Measurements from ENCODE around the gene ADAMTS2.
"Not testable (repeated sequence)": the region's sequence is repeated elsewhere in the genome, so short reads cannot be mapped to it uniquely, and the experiment has no call there.

The ADAMTS2 gene

DNA sequence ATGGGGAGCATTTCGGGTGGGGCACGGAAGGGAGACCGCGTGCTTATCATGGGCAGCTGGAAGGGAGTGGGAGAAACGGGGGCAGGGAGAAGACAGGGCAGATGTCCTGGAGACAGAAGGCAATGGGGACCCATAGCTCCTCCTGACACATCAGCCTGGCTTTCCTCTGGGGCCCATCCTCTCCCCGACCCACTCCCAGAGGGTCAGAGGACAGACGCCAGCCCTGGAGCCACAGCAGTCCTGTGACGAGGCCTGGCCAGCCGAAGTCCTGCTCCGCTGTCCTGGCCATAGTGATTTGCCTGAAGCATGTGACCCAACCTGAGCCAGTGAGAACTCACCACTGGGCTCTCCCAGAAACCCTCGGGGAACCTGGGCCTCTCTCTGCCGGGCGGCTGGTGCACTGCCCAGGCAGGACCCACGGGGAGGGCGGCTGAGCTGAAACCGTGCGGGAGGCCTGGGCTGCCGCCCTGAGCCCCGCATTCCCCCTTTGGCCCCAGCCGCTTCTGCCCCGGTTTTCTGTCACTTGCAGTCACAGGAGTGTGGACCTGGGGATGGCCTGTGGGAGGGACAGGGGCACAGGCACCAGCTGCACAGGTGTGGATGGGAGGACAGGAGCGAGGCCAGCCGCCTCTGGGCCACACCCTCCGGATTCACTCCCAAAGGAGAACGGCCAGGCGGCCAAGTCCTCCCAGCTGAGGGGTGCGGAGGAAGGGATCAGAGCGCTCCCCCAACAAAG is 19.8 kb downstream of the ADAMTS2 start:
- no peak for DNase-seq (ENCODE audit: low read depth in 2 of 2)

DNA sequence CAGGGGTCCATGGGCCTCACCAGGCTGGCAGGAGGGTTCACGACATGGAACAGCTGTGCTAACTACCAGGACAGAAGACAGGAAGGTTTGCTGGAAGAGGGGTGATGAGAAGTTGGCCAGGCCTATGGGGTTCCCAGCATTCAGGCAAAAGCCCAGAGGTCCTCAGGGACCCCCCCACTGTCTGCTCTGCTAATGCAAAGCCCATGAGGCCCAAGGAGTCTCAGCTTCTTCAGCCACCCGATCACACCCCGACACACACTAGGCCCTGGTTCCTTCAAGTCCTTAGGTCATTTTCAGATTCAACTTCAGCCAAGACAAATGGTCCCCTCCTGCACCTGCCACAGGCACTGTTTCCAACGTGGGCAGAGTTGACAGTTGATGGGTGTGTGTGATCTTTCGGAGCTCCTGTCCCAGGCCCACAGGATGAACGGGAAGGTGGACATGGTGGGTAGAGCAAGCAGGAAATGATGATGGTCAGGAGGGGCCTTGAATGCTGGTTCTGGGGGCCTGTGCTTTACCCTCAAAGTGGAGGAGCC is 20.4 kb downstream of the ADAMTS2 start:
- no peak for DNase-seq (ENCODE audit: low read depth in 2 of 2)

DNA sequence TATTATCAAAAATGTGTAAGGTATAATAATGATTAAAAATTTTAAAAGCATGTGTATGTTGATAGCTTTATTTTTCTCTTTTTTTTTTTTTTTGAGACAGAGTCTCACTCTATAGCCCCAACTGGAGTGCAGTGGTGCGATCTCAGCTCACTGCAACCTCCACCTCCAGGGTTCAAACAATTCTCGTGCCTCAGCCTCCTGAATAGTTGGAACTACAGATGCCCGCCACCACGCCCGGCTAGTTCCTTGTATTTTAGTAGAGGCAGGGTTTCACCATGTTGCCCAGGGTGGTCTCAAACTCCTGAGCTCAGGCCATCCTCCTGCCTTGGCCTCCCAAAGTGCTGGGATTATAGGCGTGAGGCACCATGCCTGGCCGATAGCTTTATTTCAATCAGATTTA is 20.9 kb downstream of the ADAMTS2 start:
- DNase-seq (ENCODE audit: low read depth in 2 of 2), result not testable (repeated sequence)

DNA sequence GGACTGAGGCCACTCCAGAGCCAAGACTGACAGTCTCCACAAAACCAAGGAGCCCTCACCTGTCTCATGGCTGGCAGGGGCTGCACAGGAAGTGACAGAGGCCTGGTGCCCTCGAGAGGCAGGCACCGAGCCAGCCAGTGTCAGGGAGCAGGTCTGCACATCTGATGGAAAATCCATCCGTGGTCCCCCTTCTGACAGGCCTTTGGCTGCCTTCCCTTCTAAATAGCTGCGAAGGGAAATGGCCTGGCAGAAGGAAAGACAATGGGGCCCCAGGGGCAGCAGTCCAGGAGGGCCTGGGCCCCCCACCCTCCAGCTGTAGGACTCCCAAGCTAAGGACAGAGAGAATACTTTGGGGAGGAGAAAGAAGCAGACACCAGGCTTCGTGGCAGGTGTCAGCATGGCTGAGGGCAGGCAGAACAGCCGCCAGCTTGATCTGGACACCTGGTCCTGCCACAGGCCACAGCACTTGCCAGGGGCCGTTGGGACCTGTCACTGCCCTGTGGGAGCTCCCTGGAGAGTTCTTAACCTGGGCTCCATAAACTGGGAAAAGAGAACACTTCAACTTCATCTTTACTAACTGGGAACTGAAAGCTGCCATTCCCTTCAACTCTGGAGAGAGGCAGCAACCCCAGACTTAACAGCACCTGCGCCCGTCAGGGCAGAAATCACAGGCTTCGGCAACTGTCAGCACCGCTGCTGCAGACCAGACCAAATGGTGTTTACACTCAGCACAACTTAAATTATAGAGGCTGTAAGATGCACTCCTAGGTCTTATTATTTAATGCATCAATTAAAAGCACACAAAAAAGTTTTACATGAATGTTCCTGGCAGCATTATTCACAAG is 22.0 kb downstream of the ADAMTS2 start:
- no peak for DNase-seq (ENCODE audit: low read depth in 2 of 2)

DNA sequence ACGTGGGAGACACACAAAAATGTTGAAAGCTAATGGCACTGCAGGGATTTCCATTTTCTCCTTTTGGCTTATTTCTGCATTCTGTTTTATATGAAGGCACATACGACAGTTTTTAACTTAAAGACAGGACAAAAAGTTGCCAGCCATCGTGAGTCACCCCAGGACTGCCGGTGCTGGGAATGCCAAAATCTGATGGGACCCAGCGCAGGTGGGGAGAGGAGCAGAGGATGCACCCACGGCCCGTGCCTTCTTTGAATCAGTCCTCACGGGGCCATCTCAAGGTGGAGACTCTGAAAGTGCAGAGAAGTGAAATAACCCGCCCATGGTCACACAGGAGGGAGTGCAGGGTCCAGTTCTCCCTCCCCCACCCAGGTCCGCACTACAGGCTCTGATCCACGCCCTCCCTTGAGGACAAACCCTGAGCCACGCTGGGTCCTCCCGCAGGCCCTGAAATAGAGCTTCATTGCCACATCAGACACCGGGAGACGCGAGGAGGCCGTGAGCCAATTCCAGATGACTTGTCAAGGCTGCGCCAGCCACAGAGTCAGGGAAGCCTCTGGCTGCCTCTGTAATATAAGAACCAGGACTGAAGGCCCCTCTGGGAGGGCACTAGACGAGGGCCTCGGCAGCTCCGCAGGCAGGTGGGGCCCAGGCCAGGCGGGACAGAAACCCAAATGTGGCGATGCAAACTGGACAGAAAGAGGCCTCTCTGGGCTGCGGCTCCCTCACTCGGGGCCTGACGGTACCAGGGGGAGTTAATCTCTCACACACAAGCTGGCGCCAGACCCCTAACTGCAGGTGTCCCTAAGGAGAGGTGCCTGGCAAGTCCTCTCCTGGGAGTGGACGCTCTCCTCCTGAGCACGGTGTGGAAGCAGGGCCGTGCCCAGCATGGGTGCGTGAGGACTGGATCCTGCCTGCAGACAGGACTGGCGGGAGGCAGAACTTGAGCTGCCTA is 22.9 kb downstream of the ADAMTS2 start:
- no peak for DNase-seq (ENCODE audit: low read depth in 2 of 2)

DNA sequence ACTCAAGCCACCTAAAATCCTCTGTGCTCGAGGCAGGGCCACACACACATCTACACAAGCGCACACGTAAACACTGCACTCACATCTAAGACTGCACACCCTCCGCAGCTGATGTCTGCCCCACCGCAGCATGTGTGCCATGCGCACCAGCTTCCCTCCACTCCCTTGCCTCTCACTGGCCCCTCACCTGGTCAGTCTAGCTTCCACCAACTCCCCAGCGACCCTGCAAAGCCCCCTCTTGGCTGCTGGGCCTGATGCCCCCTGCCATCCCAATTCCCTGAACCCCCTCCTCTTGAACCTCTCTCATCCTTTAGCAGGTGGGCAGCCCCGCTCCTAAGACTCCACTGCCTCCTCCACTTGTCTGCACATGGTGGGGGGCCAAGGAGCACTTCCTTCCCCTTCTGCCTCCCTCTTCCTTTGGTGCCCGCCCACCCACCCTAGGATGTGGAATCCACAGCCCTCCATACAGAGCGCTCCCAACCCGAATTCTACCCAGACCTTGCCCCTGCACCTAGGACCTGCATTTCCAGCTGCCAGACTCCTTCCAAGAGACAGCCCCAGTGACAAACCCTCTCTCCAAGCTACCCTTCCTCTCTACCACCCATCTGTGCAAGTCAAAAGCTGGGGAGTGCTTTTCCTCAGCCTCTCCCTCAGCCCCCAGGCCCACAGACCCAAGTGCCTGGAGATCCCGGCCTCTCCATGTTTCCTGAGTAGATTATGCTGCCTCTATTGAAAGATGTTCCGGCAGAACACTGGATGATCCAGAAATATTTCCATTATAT is 23.9 kb downstream of the ADAMTS2 start:
- no peak for DNase-seq (ENCODE audit: low read depth in 2 of 2)

DNA sequence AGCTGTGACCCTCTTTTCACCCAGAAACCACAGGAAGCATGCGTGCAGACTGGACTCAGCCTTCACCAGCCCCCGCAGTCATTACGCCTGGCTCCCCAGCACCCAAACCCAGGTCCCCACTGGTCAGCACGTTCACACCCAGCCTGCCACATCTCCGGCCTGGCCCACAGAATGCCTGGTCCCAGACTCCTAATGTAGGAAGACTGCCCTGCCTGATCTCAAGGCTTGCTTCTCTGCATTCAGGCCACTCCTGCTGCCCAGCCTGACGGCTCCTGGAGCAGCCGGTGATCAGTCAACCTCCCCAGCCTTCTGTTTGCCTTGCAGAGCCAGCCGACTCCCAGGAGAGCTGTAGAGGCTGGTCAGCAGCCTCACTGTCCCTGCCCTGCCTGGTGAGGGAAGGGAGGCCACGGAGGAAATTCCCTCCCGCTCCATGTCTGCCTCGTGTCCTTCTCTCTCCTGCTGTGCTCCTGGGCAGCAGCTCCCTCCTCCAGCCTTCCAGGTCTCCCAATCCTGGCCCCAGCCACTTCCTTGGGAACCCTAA is 25.4 kb downstream of the ADAMTS2 start:
- no peak for DNase-seq (ENCODE audit: low read depth in 2 of 2)

DNA sequence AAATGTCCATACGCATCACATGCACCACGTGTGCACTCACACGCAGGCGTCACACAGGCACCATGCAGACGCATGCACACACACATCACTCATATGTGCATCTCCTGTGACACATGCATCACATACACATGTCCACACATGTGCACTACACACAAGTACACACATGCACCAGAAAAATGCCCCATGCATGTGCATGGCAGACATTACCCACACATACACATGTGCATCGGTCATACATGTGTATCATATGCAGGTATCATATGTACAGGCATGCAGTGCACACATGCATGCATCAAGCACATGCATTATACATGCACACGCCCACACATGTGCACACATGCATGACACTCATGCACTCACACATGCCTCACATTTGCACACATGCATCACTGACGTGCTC is 26.1 kb downstream of the ADAMTS2 start:
- DNase-seq (ENCODE audit: low read depth in 2 of 2), result no peak

DNA sequence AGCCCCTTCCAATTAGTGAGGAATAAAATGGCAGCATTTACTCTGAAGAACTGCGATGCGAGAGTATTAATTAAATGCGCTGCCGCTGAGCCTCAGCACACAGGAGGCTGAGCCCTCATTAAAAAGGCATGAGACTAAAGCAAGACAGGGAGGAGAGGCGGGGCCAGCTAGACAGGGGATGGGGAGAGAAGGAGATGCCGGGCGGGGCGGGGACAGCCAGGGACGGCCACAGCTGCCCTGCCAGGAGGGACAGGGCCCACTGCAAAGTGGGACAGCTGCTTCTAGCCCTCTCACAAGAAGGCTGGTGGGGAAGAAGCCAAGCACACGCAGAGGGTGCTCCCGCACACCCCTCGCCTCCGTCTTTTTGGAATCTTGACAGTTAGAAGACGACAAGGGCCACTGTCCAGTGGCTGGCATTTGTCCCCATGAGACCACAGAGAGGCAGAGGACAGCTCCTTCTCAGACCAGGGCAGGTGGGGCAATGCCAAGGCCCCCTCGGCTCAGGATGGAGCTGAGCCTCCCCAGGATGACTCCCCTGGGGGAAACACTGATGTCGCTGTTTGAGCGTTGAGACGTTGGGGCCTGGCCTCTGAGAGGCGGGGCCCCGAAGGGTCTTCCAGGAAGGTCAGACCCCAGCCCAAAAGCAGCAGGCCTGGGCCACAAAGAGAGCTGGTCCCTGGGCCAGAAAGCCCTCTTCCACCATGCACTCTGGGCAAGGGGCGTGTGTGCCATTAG is 26.9 kb downstream of the ADAMTS2 start:
- no peak for DNase-seq (ENCODE audit: low read depth in 2 of 2)

DNA sequence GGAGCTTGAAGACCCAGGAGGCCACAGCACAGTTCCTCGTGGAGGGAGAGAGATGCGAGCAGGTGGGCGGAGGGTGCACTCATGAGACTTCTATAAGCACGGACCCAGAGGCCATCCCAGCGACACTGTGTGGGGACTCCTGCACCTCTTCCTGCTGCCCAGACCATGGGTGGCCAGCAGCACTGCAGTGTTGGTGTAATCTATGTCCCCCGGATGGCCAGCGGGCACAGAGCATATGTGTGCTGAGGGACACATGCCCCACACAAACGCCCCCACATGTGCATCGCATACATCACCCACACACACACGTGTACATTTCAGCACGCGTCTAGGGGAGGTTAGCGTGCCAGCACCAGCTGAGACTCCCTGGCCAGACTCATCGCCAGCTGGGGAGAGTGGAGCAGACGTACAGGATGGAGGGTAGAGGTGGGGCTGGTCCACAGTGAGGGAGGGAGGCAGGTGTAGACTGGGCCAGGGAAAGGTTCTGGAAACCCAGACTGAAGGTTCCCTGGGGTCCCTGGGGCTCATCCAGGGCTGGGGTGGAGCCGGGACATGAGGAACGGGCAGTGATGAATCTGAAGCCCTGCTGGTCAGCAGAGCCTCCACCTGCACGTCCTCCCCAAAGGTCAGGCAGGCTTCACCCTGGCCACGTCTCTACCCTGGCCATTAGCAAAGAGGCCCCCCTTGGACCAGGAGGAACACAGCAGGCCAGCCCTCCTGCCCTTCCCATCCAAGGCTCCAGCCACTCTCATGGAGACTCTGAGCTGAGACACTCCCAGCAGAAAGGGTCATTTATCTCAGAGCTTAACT is 27.6 kb downstream of the ADAMTS2 start:
- no peak for DNase-seq (ENCODE audit: low read depth in 2 of 2)

DNA sequence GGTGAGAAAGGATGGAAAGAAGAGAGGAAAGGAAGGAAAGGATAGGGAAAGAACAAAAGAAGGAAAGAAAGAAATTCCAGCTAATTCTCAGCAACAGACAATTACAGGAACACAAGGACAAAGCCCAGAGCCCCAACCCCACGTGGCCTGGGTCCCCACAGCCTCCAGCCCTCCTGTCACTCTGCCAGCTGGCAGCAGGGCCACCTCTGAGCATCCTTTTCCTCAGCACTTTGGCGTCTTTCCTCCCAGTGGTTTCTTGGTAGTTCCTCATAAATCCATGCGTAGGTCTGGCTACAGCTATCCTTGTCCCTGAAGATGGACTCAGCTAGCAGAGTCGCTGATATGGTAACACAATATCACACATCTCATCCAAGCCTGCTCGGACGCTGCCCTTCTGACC is 28.3 kb downstream of the ADAMTS2 start:
- no peak for DNase-seq (ENCODE audit: low read depth in 2 of 2)

DNA sequence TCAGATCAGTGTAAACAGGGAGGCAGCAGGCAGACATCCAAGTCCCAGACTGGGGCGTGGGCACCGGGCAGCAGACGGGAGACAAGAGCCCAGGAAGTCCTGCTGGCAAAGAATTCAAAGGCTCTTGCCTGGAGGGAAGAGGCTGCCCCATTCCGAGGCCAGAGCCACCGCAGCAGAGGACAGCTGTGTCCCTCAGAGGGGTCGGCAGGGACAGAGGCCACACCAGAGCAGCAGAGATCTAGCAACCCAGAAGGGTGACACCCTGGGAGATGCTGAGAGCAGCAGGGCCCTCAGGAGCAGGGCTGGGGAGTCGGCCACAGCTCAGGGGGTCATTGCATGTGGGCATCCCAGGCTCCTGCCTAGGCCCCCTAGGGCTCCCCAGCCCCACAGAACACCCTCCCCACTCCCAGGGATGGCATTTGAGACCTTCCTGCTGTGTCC is 29.1 kb downstream of the ADAMTS2 start:
- no peak for DNase-seq (ENCODE audit: low read depth in 2 of 2)

DNA sequence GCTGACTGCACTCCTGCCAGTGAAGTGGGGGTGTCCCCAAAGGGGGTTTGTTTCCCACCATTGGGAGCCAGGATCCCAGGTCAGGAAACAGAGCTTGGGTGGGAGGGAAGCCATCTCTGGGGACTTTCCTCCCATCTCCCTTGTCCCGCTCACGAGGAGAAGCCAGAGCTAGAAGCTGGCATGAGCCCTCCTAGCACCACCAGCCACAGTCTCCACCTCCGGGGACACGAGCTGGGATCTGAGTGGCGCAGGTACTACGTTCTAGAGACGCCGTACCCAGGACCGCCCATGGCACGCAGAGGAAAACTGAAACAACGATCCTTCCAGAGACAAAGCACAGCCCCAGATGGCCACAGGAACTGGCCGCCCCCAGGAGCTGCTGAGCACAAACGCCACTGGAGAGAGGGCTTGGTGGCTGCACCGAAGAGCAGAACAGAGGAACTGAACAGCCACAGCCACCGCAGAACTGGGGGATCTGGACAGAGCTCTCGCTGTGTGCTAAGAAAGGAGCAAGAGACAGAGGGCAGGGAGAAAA is 29.8 kb downstream of the ADAMTS2 start:
- DNase-seq (ENCODE audit: low read depth in 2 of 2), result no peak

DNA sequence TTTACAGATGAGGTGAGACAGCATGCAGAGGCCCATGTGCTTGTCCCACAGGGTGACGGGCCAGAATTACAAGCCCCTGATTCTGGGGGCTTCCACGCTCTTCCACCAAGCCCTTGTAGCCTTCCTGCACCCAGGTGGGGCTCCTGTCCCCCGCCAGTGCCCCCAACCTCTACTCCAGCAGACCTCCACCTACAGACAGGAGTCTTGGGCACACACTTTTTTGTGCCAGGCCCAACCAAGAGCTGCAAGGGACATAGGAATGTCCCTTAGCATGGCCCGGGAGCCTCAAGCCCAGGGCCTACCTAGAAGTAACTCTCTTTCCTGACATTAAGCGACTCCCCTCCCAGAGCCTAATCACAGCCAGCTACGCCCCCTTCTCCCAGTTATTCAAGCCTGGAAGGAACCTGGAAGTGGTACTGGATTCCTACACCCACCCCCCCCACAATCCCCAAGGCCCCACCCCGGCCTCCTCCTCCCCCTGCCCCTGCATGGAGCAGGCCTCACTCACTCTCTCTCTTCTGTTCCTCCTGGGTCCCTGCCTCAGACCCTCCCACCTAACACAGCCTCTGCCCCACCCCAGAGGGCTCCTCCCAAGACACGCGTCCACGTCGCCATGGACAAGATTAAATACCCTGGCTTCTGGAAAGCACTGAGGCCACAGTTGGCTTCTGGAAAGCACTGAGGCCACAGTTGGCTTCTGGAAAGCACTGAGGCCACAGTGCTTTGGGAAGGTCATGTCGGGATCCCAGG is 30.5 kb downstream of the ADAMTS2 start:
- DNase-seq (ENCODE audit: low read depth in 2 of 2), result no peak

DNA sequence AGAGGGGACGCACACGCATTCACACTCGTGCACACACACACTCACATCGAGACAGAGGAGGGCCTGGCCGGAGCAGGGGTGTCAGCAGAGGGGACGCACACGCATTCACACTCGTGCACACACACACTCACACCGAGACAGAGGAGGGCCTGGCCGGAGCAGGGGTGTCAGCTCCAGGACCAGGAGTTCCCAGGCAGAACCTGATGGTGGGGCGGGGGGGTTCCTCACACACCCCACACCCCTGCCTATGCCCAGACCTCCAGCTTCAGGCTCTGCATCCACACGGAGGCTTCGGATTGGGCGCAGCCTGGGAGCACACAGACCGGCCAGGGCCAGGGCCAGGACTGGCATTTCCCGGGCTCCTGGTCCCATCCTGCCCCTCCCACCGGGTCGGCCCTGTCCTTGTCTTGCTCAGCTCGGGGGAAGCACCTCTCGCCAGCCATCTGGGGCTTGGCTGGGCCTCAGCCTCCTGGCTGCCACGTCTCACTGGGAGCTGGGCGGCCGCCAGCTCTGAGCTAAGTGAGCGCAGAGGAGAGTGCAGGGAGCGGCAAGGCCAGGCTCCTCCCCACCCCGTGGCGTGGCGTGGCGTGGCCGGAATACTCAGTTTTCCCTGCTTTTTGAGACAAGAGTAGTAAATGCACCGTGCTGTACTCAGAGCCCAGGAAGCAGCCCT is 31.3 kb downstream of the ADAMTS2 start:
- DNase-seq (ENCODE audit: low read depth in 2 of 2), result no peak

DNA sequence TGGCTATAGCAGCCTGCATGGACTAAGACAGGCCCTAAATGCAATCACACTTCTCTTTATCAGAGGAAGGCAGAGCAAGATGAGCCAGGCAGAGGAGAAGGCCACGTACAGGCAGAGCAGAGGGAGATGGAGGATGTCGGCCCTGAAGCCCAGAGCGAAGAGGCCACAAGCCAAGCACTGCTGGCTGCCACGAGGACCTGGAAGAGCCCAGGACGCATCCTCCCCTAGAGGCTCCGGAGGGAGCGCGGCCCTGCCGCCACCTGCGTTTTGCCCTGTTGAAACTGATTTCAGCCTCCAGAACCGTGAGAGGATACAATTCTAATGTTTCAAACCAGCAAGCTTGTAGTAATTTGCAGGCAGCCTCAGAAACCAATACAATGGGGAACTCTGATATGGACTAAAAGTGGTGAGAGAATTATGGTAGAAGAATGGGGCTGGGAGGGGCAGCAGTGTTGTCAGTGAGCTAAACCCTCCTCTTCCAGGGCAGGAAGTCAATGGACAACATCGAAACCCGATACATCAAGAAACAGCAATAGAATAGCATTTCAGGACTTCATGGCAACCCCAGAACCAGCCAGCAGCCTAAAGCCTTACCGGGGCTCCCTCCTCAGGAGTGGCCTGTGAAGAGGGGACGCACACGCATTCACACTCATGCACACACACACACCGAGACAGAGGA is 32.6 kb downstream of the ADAMTS2 start:
- no peak for DNase-seq (ENCODE audit: low read depth in 2 of 2)

DNA sequence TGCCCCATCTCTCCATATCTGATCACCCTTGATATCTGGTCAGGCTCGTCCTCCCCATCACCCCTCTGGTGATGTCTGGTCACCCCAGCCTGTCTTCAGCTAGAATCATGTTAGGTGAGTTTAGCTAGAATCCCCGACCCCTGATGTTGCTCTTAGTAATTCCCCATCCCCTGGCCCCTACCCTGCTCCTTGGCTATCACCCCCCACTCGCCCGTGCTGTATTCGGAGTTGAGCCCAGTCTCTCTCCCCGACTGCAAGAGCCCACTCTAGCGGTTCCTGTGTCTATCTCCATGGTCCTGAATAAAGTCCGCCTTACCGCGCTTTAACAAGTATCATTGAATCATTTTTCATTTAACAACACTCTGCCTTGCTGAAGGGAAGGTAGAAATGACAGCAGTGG is 33.7 kb downstream of the ADAMTS2 start:
- DNase-seq (ENCODE audit: low read depth in 2 of 2), result no peak

Data from activated CD4-positive, alpha-beta T cell treated with anti-CD3 and anti-CD28 coated beads for 24 hours (primary cell).